ENCODE measurements around the gene RPAP3. TPM values are rescaled to one million over a fixed set of nuclear protein-coding genes. Genes with fewer than 3 reads are reported as not detected.

Gene RPAP3
- total and polyA plus RNA-seq, 5 donors from 2014 or later = 31.5 to 40.2 (median 33.0) TPM

DNA sequence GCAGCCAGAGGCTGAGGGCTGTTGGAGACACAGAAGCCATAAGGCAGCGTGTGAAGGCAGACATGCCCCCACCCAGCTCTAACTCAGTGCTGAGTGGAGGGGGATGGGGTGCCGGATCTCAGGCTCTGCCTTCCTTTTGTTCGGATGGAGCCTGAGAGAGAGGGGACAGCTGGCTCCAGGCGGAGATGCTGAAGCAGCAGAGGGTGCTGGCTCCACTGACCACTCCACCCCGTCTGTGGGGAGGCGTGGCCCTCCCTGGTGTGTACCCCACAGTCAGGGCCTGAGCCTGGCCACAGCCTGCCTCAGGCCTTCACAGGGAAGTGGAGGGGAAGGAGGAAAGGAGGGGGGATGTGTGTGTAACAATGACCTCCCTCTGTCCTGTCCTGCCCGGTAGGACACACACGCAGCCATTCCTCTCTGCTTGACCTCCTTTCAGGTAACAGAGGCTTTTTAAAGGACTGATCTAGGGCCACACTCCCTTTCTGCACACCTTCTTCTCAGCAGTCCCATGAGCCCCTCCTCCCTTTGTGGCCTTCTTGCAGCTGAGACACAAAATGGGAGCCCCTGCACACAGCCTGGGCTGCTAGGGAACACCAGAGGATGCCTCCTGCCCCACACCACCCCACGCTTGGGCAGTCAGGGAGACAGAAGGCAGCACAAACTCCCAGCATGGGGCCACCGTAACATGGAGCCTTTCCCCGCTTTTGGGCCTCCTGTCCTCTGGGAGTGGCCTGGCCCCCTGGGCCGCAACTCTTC, 29.1 kb upstream of the RPAP3 start:
- H3K27ac Mint-ChIP-seq = no peak overlapping the region

DNA sequence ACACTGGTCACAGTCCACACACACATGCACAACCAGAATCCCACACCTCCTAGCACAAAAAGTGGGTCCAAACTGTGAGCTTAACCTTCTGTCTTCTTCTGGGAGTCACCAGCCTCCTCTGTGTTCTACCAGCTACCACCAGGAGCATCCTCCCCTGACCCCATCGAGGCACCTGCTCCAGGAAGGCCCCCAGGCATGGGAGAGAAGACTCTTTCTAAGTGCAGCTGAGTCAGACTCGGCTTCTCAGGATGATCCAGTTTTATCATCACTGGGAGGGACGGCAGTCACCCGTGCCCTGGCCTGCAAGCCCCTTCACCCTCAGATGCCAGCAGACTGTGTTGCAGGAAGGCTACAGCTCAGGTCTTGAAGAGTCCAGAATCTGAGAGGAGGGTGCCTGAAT, 27.3 kb upstream of the RPAP3 start:
- no peaks in the 10 kb centered on the region for H3K9me3 ChIP-seq (ENCODE audit: control insufficient read depth in 2 of 2, low read length in 2 of 2)
- no peak overlapping the region for H3K4me3 ChIP-seq (ENCODE audit: low read depth, low read length)
- no peaks in the 10 kb centered on the region for H3K27me3 ChIP-seq (ENCODE audit: control insufficient read depth, insufficient read depth, low read length)
- Mint-ChIP-seq H3K4me1 (no peaks in the 10 kb centered on the region), H3K4me3 (no peak overlapping the region), H3K9me3 (no peaks in the 10 kb centered on the region), H3K27ac (peak overlapping the region in 2 of 3 donors; percentile 33 to 81), H3K27me3 (no peaks in the 10 kb centered on the region), H3K36me3 (peaks cover 11% of the 10 kb centered on the region)
- DNase-seq (no peak), ATAC-seq (ENCODE audit: low read depth in 2 of 2) (no peak)
- H3K27ac ChIP-seq (ENCODE audit: insufficient read depth, low read length, poor library complexity, severe bottlenecking) = no peak overlapping the region
- H3K36me3 ChIP-seq (ENCODE audit: control insufficient read depth, insufficient read depth, low read length) = no peaks in the 10 kb centered on the region
- H3K4me1 ChIP-seq (ENCODE audit: control insufficient read depth, insufficient read depth, low read length, poor library complexity, severe bottlenecking) = no peaks in the 10 kb centered on the region

More for the DNA sequence above, 29.1 kb upstream of the RPAP3 start:
- no peaks in the 10 kb centered on the region for H3K27me3 ChIP-seq (ENCODE audit: control insufficient read depth, insufficient read depth, low read length)
- no peaks in the 10 kb centered on the region for H3K36me3 ChIP-seq (ENCODE audit: control insufficient read depth, insufficient read depth, low read length)
- no peak overlapping the region for H3K4me3 ChIP-seq (ENCODE audit: low read depth, low read length)
- H3K27me3 Mint-ChIP-seq = no peaks in the 10 kb centered on the region
- no peaks in the 10 kb centered on the region for H3K36me3 Mint-ChIP-seq
- H3K4me1 ChIP-seq (ENCODE audit: control insufficient read depth, insufficient read depth, low read length, poor library complexity, severe bottlenecking) = peaks cover 4% of the 10 kb centered on the region
- H3K9me3 ChIP-seq (ENCODE audit: control insufficient read depth in 2 of 2, low read length in 2 of 2) = no peaks in the 10 kb centered on the region
- H3K4me3 Mint-ChIP-seq = no peak overlapping the region
- ATAC-seq (ENCODE audit: low read depth in 2 of 2) (no peak), DNase-seq (no peak)
- H3K27ac ChIP-seq (ENCODE audit: insufficient read depth, low read length, poor library complexity, severe bottlenecking) = no peak overlapping the region
- H3K9me3 Mint-ChIP-seq = no peaks in the 10 kb centered on the region
- peaks cover 0 to 9% (median 2%) of the 10 kb centered on the region in 4 donors for H3K4me1 Mint-ChIP-seq

- Mint-ChIP-seq H3K4me3 (no peak overlapping the region), H3K9me3 (no peaks in the 10 kb centered on the region), H3K27ac (peak overlapping the region in 1 of 3 donors; percentile 33), H3K4me1 (peaks cover 0 to 2% (median 0%) of the 10 kb centered on the region in 4 donors), H3K36me3 (peaks cover 16% of the 10 kb centered on the region), H3K27me3 (no peaks in the 10 kb centered on the region)
- Histone ChIP-seq H3K9me3 (ENCODE audit: control insufficient read depth in 2 of 2, low read length in 2 of 2) (no peaks in the 10 kb centered on the region), H3K4me3 (ENCODE audit: low read depth, low read length) (no peak overlapping the region), H3K36me3 (ENCODE audit: control insufficient read depth, insufficient read depth, low read length) (no peaks in the 10 kb centered on the region), H3K27ac (ENCODE audit: insufficient read depth, low read length, poor library complexity, severe bottlenecking) (no peak overlapping the region), H3K4me1 (ENCODE audit: control insufficient read depth, insufficient read depth, low read length, poor library complexity, severe bottlenecking) (no peaks in the 10 kb centered on the region), H3K27me3 (ENCODE audit: control insufficient read depth, insufficient read depth, low read length) (no peaks in the 10 kb centered on the region)
- ATAC-seq (ENCODE audit: low read depth in 2 of 2) (no peak), DNase-seq (no peak)
Measured at GRCh38 chr12:47732504-47732903, 26.7 kb upstream of the RPAP3 start.

DNA sequence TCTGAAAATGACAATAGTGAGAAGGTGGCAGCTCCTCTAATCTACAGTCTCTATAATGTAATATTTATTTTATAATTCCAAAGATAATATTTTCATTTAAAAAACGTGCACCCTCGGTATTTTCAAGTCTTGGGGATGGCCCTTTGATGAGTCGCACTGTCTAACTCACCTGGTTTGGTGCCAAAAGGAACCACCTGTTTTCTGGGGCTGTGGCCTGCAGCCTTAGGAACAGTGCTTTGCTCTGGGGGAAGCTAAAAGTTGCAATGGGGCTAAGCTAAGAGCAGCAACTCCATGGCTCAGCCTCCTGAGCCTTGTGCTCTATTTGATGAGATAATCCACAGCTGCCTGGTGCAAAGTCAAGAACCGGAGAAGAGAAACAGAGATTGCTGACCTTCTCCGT, 25.9 kb upstream of the RPAP3 start:
- no peak for DNase-seq
- no peaks in the 10 kb centered on the region for H3K27me3 Mint-ChIP-seq
- Histone ChIP-seq H3K4me3 (ENCODE audit: low read depth, low read length) (no peak overlapping the region), H3K4me1 (ENCODE audit: control insufficient read depth, insufficient read depth, low read length, poor library complexity, severe bottlenecking) (no peaks in the 10 kb centered on the region), H3K9me3 (ENCODE audit: control insufficient read depth in 2 of 2, low read length in 2 of 2) (no peaks in the 10 kb centered on the region), H3K36me3 (ENCODE audit: control insufficient read depth, insufficient read depth, low read length) (no peaks in the 10 kb centered on the region), H3K27ac (ENCODE audit: insufficient read depth, low read length, poor library complexity, severe bottlenecking) (no peak overlapping the region), H3K27me3 (ENCODE audit: control insufficient read depth, insufficient read depth, low read length) (no peaks in the 10 kb centered on the region)
- H3K4me3 Mint-ChIP-seq = no peak overlapping the region
- peaks cover 16% of the 10 kb centered on the region for H3K36me3 Mint-ChIP-seq
- ATAC-seq (ENCODE audit: low read depth in 2 of 2) = no peak
- no peaks in the 10 kb centered on the region for H3K9me3 Mint-ChIP-seq
- no peak overlapping the region for H3K27ac Mint-ChIP-seq
- H3K4me1 Mint-ChIP-seq = peaks cover 0 to 2% (median 0%) of the 10 kb centered on the region in 4 donors

DNA sequence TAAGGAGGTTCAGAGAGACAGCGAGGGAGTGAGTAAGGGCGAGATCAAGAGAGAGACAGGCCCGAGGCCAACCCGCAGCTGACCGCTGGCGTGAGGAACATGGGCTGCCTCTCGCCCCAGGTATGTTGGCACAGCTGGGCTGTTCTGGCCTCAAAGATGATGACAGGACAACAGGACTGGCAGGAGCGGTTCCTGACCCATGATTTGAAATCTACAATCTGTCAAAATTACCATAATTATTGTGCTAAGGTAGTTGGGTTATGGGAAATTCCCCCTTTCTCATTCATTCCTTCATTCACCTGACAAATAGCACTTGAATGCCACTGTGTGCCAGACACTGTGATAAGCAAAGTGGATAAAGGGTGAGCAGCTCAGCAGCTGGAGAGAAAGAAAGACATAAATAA, 24.5 kb upstream of the RPAP3 start:
- ATAC-seq (ENCODE audit: low read depth in 2 of 2) (no peak), DNase-seq (no peak)
- Histone ChIP-seq H3K27ac (ENCODE audit: insufficient read depth, low read length, poor library complexity, severe bottlenecking) (no peak overlapping the region), H3K36me3 (ENCODE audit: control insufficient read depth, insufficient read depth, low read length) (no peaks in the 10 kb centered on the region), H3K9me3 (ENCODE audit: control insufficient read depth in 2 of 2, low read length in 2 of 2) (no peaks in the 10 kb centered on the region), H3K27me3 (ENCODE audit: control insufficient read depth, insufficient read depth, low read length) (no peaks in the 10 kb centered on the region), H3K4me1 (ENCODE audit: control insufficient read depth, insufficient read depth, low read length, poor library complexity, severe bottlenecking) (no peaks in the 10 kb centered on the region), H3K4me3 (ENCODE audit: low read depth, low read length) (no peak overlapping the region)
- H3K9me3 Mint-ChIP-seq = no peaks in the 10 kb centered on the region
- H3K27ac Mint-ChIP-seq = no peak overlapping the region
- no peak overlapping the region for H3K4me3 Mint-ChIP-seq
- H3K36me3 Mint-ChIP-seq = peaks cover 18% of the 10 kb centered on the region
- H3K27me3 Mint-ChIP-seq = no peaks in the 10 kb centered on the region
- peaks cover 0 to 2% (median 0%) of the 10 kb centered on the region in 4 donors for H3K4me1 Mint-ChIP-seq

DNA sequence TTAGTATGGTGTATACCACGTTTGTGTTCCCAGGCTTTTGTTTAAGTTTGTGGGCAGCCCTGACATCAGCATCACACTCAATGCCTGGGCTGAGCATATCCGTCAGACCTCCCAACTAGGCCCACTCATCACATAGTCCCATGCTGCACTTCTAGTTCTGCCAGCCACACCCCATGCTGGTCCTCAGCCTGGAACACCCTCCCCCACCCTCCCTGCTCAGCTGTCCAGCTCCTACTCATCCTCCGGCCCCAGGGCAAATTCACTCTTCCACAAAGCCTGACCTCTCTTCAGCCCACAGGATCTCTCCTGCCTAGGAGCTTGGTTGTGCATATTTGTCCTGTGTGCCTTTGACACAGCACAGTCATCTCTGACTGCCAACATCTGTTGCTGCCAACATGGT, 23.4 kb upstream of the RPAP3 start:
- no peaks in the 10 kb centered on the region for H3K27me3 Mint-ChIP-seq
- H3K36me3 ChIP-seq (ENCODE audit: control insufficient read depth, insufficient read depth, low read length) = no peaks in the 10 kb centered on the region
- peaks cover 23% of the 10 kb centered on the region for H3K36me3 Mint-ChIP-seq
- H3K27me3 ChIP-seq (ENCODE audit: control insufficient read depth, insufficient read depth, low read length) = no peaks in the 10 kb centered on the region
- H3K4me3 Mint-ChIP-seq = no peak overlapping the region
- no peak for DNase-seq
- no peaks in the 10 kb centered on the region for H3K4me1 ChIP-seq (ENCODE audit: control insufficient read depth, insufficient read depth, low read length, poor library complexity, severe bottlenecking)
- H3K9me3 ChIP-seq (ENCODE audit: control insufficient read depth in 2 of 2, low read length in 2 of 2) = no peaks in the 10 kb centered on the region
- H3K9me3 Mint-ChIP-seq = no peaks in the 10 kb centered on the region
- no peak overlapping the region for H3K4me3 ChIP-seq (ENCODE audit: low read depth, low read length)
- ATAC-seq (ENCODE audit: low read depth in 2 of 2) = no peak
- peaks cover 0 to 2% (median 0%) of the 10 kb centered on the region in 4 donors for H3K4me1 Mint-ChIP-seq
- peak overlapping the region in 1 of 3 donors; percentile 59 for H3K27ac Mint-ChIP-seq
- no peak overlapping the region for H3K27ac ChIP-seq (ENCODE audit: insufficient read depth, low read length, poor library complexity, severe bottlenecking)

- ATAC-seq (ENCODE audit: low read depth in 2 of 2) (no peak), DNase-seq (no peak)
- H3K27ac ChIP-seq (ENCODE audit: insufficient read depth, low read length, poor library complexity, severe bottlenecking) = no peak overlapping the region
- Mint-ChIP-seq H3K36me3 (peaks cover 38% of the 10 kb centered on the region), H3K27ac (no peak overlapping the region), H3K4me1 (peaks cover 0 to 4% (median 0%) of the 10 kb centered on the region in 4 donors), H3K9me3 (no peaks in the 10 kb centered on the region), H3K4me3 (no peak overlapping the region), H3K27me3 (no peaks in the 10 kb centered on the region)
- H3K27me3 ChIP-seq (ENCODE audit: control insufficient read depth, insufficient read depth, low read length) = no peaks in the 10 kb centered on the region
- H3K4me3 ChIP-seq (ENCODE audit: low read depth, low read length) = no peak overlapping the region
- no peaks in the 10 kb centered on the region for H3K9me3 ChIP-seq (ENCODE audit: control insufficient read depth in 2 of 2, low read length in 2 of 2)
- peaks cover 4% of the 10 kb centered on the region for H3K36me3 ChIP-seq (ENCODE audit: control insufficient read depth, insufficient read depth, low read length)
- H3K4me1 ChIP-seq (ENCODE audit: control insufficient read depth, insufficient read depth, low read length, poor library complexity, severe bottlenecking) = no peaks in the 10 kb centered on the region
Measured at GRCh38 chr12:47725893-47726292, 20.1 kb upstream of the RPAP3 start.
